HFF-Myc (cell line): ENCODE data around the gene LYG2.
"Not testable (repeated sequence)": the region's sequence is repeated elsewhere in the genome, so short reads cannot be mapped to it uniquely, and the experiment has no call there.

Experiments
- DNase-seq: peaks from one replicate; pipeline ENCODE4 v3.0.0-alpha.2; 2011; ENCODE audit warnings: low read depth; ENCODE audit errors: extremely low read depth
- H3K4me3 ChIP-seq: replicated peaks from 2 replicates; pipeline ENCODE4 v1.5.1; 2011; ENCODE audit warnings: low read depth, mild to moderate bottlenecking, control low read depth, low read length
- CTCF ChIP-seq: IDR thresholded peaks from 2 replicates; pipeline ENCODE4 v1.5.1; 2012; ENCODE audit warnings: mild to moderate bottlenecking, low read depth, low read length, control low read depth; ENCODE audit errors: missing control alignments

Gene LYG2

DNA sequence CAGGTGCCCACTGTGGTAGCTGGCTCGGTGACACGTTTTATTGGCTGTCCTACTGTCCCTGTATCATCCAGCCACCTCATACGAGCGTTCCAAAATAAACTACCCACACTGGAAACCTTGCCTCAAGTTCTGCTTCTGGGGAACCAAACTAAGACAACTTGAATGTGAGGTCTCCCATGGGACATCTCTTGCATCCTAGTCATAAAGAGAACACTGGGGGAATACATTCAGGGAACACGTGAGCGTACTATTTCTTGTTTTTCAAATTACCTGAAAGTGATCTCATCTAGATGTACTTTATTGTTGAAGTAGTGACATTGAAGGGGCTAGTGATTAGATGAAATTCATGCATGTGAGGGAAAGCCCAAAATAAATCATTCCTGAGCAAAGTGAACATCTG, 15.0 kb downstream of the LYG2 start:
- no peak overlapping the region for H3K4me3 ChIP-seq
- DNase-seq = no peak
- TF ChIP-seq CTCF = no peak

- no peak for TF ChIP-seq CTCF
- DNase-seq = no peak
- no peak overlapping the region for H3K4me3 ChIP-seq
These were observed 16.9 kb downstream of the LYG2 start for GRCh38 chr2:99238599-99238998.

- not testable (repeated sequence) for H3K4me3 ChIP-seq, DNase-seq
These were observed 22.3 kb downstream of the LYG2 start for GRCh38 chr2:99233177-99233576.

- TF ChIP-seq CTCF = no peak
- H3K4me3 ChIP-seq = no peak overlapping the region
- DNase-seq = no peak
These were observed 37.5 kb downstream of the LYG2 start for GRCh38 chr2:99217929-99218501.

DNA sequence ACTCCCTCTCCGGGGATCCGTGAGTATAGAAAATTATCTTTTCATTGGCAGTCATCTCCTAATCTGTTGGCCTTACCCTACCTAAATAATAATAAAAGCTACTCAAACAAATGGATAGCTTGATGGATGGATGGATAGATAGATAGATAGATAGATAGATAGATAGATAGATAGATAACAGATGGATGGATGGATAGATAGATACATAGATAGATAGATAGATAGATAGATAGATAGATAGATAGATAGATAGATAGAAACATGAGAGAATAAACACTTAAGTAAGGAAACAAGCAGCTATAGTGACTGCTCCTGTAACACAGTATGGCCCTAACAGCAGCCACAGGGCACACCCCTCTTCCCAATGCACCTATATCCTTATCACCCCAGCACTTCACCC, 39.4 kb downstream of the LYG2 start:
- DNase-seq = no peak
- no peak overlapping the region for H3K4me3 ChIP-seq
- no peak for TF ChIP-seq CTCF

GRCh38 chr2:99205491-99205890, 50.0 kb downstream of the LYG2 start:
- TF ChIP-seq CTCF = no peak
- no peak overlapping the region for H3K4me3 ChIP-seq
- no peak for DNase-seq

DNA sequence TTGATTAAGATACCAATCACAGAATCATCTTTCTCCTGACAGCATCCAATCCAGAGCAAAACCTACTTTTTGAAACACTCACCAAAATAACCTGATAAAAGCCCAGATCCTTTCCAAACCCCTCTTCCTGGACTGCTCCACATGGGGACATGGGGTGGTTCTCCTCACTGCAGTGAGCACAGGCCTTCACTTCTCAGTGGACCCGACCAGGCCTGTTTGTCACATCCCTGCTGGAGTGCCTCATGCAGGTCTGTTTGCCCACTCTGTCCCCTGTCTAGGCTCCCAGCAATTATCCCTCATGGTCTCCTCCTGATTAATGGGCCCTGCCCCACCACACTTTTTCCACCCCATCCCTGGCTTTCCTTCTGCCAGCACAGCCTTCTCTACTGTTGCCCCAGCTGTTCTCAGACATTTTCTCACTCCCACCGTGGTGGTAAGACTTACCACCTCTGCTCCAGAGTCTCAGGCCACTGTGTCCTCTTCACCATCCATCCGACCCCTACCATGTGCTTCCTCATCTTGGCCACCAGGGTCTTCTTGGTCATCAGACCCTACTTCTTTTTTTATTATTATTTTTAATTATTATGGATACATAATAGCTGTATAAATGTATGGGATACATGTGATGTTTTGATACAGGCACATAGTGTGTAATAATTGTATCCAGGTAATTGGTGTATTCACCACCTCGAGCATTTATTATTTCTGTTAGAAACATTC, 53.3 kb downstream of the LYG2 start:
- TF ChIP-seq CTCF = peak; percentile 14
- no peak overlapping the region for H3K4me3 ChIP-seq
- no peak for DNase-seq
